Lower lobe of right lung (tissue), 2 donors: ENCODE data around the gene PACS2. TPM values are rescaled to one million over a fixed set of nuclear protein-coding genes. Genes with fewer than 3 reads are reported as not detected.

Source experiments
- ATAC-seq, 2 donors: fragments of 200-7000 bp; cut with Tn5 transposase; one replicate each; pipeline ENCODE4 v1.9.1; 2020 to 2022; ENCODE audit warnings: mild to moderate bottlenecking in 2 of 2, moderate library complexity in 2 of 2
- DNase-seq: peaks from one replicate; pipeline ENCODE4 v3.0.0-alpha.2; 2020
- H3K27ac ChIP-seq: fragments of 200-600 bp; one replicate; pipeline ENCODE4 v1.8.0; 2022
- H3K27me3 ChIP-seq: fragments of 200-600 bp; one replicate; pipeline ENCODE4 v1.8.0; 2022; ENCODE audit warnings: low read depth
- H3K36me3 ChIP-seq: fragments of 200-600 bp; one replicate; pipeline ENCODE4 v1.8.0; 2022; ENCODE audit warnings: mild to moderate bottlenecking
- H3K4me1 ChIP-seq: fragments of 200-600 bp; one replicate; pipeline ENCODE4 v1.8.0; 2022
- H3K4me3 ChIP-seq: fragments of 200-600 bp; one replicate; pipeline ENCODE4 v1.8.0; 2022; ENCODE audit warnings: mild to moderate bottlenecking
- H3K9me3 ChIP-seq: fragments of 200-600 bp; one replicate; pipeline ENCODE4 v1.8.0; 2022
- CTCF ChIP-seq: fragments of 200-600 bp; IDR thresholded peaks from one replicate; pipeline ENCODE4 v1.8.0; 2022; ENCODE audit warnings: antibody characterized with exemption, mild to moderate bottlenecking
- intact Hi-C: fragments of 100-400 bp; cut with DNase I; formaldehyde crosslinking; loops from one replicate; pipeline ENCODE4 v1.11.0; 2022
- total RNA-seq: library from RNA; stranded (reverse); fragmentation: NEBNext Ultra II Directional; extraction: Animal tissue kit (Norgen Biotek cat#: 25700); gene quantifications from one replicate; pipeline ENCODE4 v1.2.1, GENCODE V29; 2021
- donor health status: DM: no; HTN: yes; CAD: no; lungs with severe emphysema.

Gene PACS2
- total RNA-seq, 1 donor from 2014 or later: 79.7 TPM

- ATAC-seq (no peak), DNase-seq (no peak)
- Histone ChIP-seq H3K36me3 (no peaks in the 10 kb centered on the region), H3K27me3 (no peaks in the 10 kb centered on the region), H3K4me1 (no peaks in the 10 kb centered on the region), H3K27ac (no peak overlapping the region), H3K9me3 (no peaks in the 10 kb centered on the region), H3K4me3 (no peak overlapping the region)
- no peak for TF ChIP-seq CTCF
- intact Hi-C loops: no loop called here
Measured at GRCh38 chr14:105307052-105307727, 7.4 kb upstream of the PACS2 start.

- no peaks in the 10 kb centered on the region for H3K9me3 ChIP-seq
- ATAC-seq (no peak), DNase-seq (no peak)
- no peaks in the 10 kb centered on the region for H3K27me3 ChIP-seq
- peaks cover 8% of the 10 kb centered on the region for H3K4me1 ChIP-seq
- no peak overlapping the region for H3K27ac ChIP-seq
- no peak overlapping the region for H3K4me3 ChIP-seq
- no peak for TF ChIP-seq CTCF
- intact Hi-C loops: no loop called here
- H3K36me3 ChIP-seq: no peaks in the 10 kb centered on the region
Measured at GRCh38 chr14:105309371-105309770, 5.2 kb upstream of the PACS2 start.

- no peaks in the 10 kb centered on the region for H3K27me3 ChIP-seq
- no peak overlapping the region for H3K4me3 ChIP-seq
- DNase-seq: no peak
- H3K9me3 ChIP-seq: no peaks in the 10 kb centered on the region
- intact Hi-C loops: no loop called here
- no peak for ATAC-seq
- no peak overlapping the region for H3K27ac ChIP-seq
- H3K4me1 ChIP-seq: peaks cover 22% of the 10 kb centered on the region
- no peaks in the 10 kb centered on the region for H3K36me3 ChIP-seq
- no peak for TF ChIP-seq CTCF
Measured at GRCh38 chr14:105311838-105312237, 2.7 kb upstream of the PACS2 start.

- ATAC-seq (no peak), DNase-seq (no peak)
- Histone ChIP-seq H3K27me3 (no peaks in the 10 kb centered on the region), H3K9me3 (no peaks in the 10 kb centered on the region), H3K4me1 (peaks cover 34% of the 10 kb centered on the region), H3K36me3 (no peaks in the 10 kb centered on the region), H3K4me3 (no peak overlapping the region), H3K27ac (no peak overlapping the region)
- intact Hi-C loops: no loop called here
- TF ChIP-seq CTCF: no peak
Measured at GRCh38 chr14:105312973-105313372, 1.6 kb upstream of the PACS2 start.

- peak; percentile 46 to 52 for ATAC-seq
- Histone ChIP-seq H3K9me3 (no peaks in the 10 kb centered on the region), H3K27me3 (no peaks in the 10 kb centered on the region), H3K4me3 (peak overlapping the region; percentile 63), H3K36me3 (no peaks in the 10 kb centered on the region), H3K27ac (peak overlapping the region; percentile 88), H3K4me1 (peaks cover 37% of the 10 kb centered on the region)
- no peak for TF ChIP-seq CTCF
- intact Hi-C loops: no loop called here
- peak; percentile 69 for DNase-seq
Measured at GRCh38 chr14:105313381-105314286, 914 bp upstream of the PACS2 start.
